IMR-90 (cell line): ENCODE measurements around the gene TPP1. TPM values are rescaled to one million over a fixed set of nuclear protein-coding genes. Genes with fewer than 3 reads are reported as not detected.

ENCODE experiments used
- ATAC-seq: fragments of 200-7000 bp; cut with Tn5 transposase; 2 replicates; pipeline ENCODE4 v1.9.1; 2020; ENCODE audit warnings: low read depth, mild to moderate bottlenecking, moderate library complexity
- BruUV-seq: library from RNA; stranded (reverse); fragments of 400-500 nt; replicated peaks from 2 replicates; lab custom pipeline; 2021; lab: Mats Ljungman, UMichigan
- CTCF ChIA-PET: fragments of 300-600 bp; formaldehyde crosslinking; extraction: SDS; loops from one replicate; lab custom pipeline; 2021; ENCODE audit warnings: antibody characterized with exemption; lab: Yijun Ruan, JAX
- POLR2A ChIA-PET: fragments of 300-600 bp; sonication (Branson Sonifier 250); formaldehyde crosslinking; loops from one replicate; lab custom pipeline; 2022; ENCODE audit warnings: antibody characterized with exemption; ENCODE audit not compliant: unreplicated experiment; lab: Charles Lee
- DNase-seq: peaks from one replicate; pipeline ENCODE4 v3.0.0; 2013
- H2AFZ ChIP-seq: replicated peaks from 2 replicates; pipeline ENCODE3; 2013; ENCODE audit warnings: low read length, mild to moderate bottlenecking; ENCODE audit not compliant: poor library complexity
- H2AK5ac ChIP-seq: 2 replicates; pipeline ENCODE4 v1.6.1; 2013; ENCODE audit warnings: low read depth, low read length, inconsistent platforms
- H2AK9ac ChIP-seq: replicated peaks from 2 replicates; pipeline ENCODE3; 2013; ENCODE audit warnings: mild to moderate bottlenecking, low read depth, low read length, moderate library complexity; ENCODE audit not compliant: poor library complexity
- H2BK120ac ChIP-seq: 2 replicates; pipeline ENCODE4 v1.6.1; 2013; ENCODE audit warnings: low read depth, low read length, inconsistent platforms
- H2BK15ac ChIP-seq: 3 replicates; pipeline ENCODE4 v1.6.1; 2013; ENCODE audit warnings: low read depth, low read length, inconsistent platforms
- H2BK20ac ChIP-seq: 2 replicates; pipeline ENCODE4 v1.6.1; 2013; ENCODE audit warnings: low read depth, mild to moderate bottlenecking, inconsistent platforms, low read length, moderate library complexity
- H2BK5ac ChIP-seq: 2 replicates; pipeline ENCODE4 v1.6.1; 2013; ENCODE audit warnings: mild to moderate bottlenecking, low read depth, low read length, inconsistent platforms; ENCODE audit not compliant: poor library complexity, severe bottlenecking
- H3K14ac ChIP-seq: replicated peaks from 2 replicates; pipeline ENCODE4 v1.6.1; 2013; ENCODE audit warnings: low read depth, low read length, inconsistent platforms
- H3K18ac ChIP-seq: 2 replicates; pipeline ENCODE4 v1.6.1; 2013; ENCODE audit warnings: low read depth, low read length, control low read depth
- H3K23ac ChIP-seq: 2 replicates; pipeline ENCODE4 v1.6.1; 2013; ENCODE audit warnings: low read depth, low read length, inconsistent platforms
- H3K27ac ChIP-seq: 2 replicates; pipeline ENCODE4 v1.5.1; 2013; ENCODE audit warnings: mild to moderate bottlenecking, control low read depth, low read length; ENCODE audit not compliant: insufficient read depth
- H3K27me3 ChIP-seq: 2 replicates; pipeline ENCODE4 v1.6.1; 2013; ENCODE audit warnings: low read length; ENCODE audit not compliant: control insufficient read depth, insufficient read depth
- H3K36me3 ChIP-seq: 2 replicates; pipeline ENCODE4 v1.6.1; 2013; ENCODE audit warnings: low read length, mixed read lengths; ENCODE audit not compliant: control insufficient read depth, insufficient read depth
- H3K4ac ChIP-seq: 2 replicates; pipeline ENCODE4 v1.6.1; 2013; ENCODE audit warnings: low read depth, low read length, inconsistent platforms
- H3K4me1 ChIP-seq: 2 replicates; pipeline ENCODE4 v1.6.1; 2013; ENCODE audit warnings: low read length, mixed read lengths; ENCODE audit not compliant: control insufficient read depth, insufficient read depth
- H3K4me2 ChIP-seq: 2 replicates; pipeline ENCODE4 v1.6.1; 2013; ENCODE audit warnings: low read depth, mild to moderate bottlenecking, control low read depth, low read length, moderate library complexity
- H3K4me3 ChIP-seq: 2 replicates; pipeline ENCODE4 v1.5.1; 2013; ENCODE audit warnings: low read depth, mild to moderate bottlenecking, control low read depth, low read length, moderate library complexity; ENCODE audit not compliant: insufficient read depth
- H3K56ac ChIP-seq: 2 replicates; pipeline ENCODE4 v1.6.1; 2013; ENCODE audit warnings: low read length, inconsistent platforms; ENCODE audit not compliant: insufficient read depth; ENCODE audit errors: extremely low read depth
- H3K79me1 ChIP-seq, 2 experiments: 2 replicates each; pipeline ENCODE4 v1.6.1; 2013; ENCODE audit warnings: low read length in 2 of 2, inconsistent platforms in 1 of 2, low read depth in 1 of 2
- H3K9ac ChIP-seq: 2 replicates; pipeline ENCODE4 v1.6.1; 2013; ENCODE audit warnings: low read depth, low read length, control low read depth
- H3K9me1 ChIP-seq: 2 replicates; pipeline ENCODE4 v1.6.1; 2013; ENCODE audit warnings: low read length, inconsistent platforms; ENCODE audit not compliant: insufficient read depth
- H3K9me3 ChIP-seq: 2 replicates; pipeline ENCODE4 v1.6.1; 2013; ENCODE audit warnings: low read length; ENCODE audit not compliant: control insufficient read depth, insufficient read depth
- H4K20me1 ChIP-seq: 2 replicates; pipeline ENCODE4 v1.6.1; 2013; ENCODE audit warnings: low read length, inconsistent platforms; ENCODE audit not compliant: insufficient read depth
- H4K5ac ChIP-seq: 2 replicates; pipeline ENCODE4 v1.6.1; 2013; ENCODE audit warnings: mild to moderate bottlenecking, low read depth, low read length, control low read depth
- H4K8ac ChIP-seq, 2 experiments: 2 replicates each; pipeline ENCODE4 v1.6.1; 2013; ENCODE audit warnings: low read depth in 2 of 2, low read length in 2 of 2, control low read depth in 1 of 2, inconsistent platforms in 1 of 2
- H4K91ac ChIP-seq: 2 replicates; pipeline ENCODE4 v1.6.1; 2013; ENCODE audit warnings: low read depth, low read length, inconsistent platforms; ENCODE audit not compliant: insufficient read depth
- BHLHE40 ChIP-seq: fragments of 150-350 bp; IDR thresholded peaks from 2 replicates; pipeline ENCODE4 v1.6.1; 2016; ENCODE audit warnings: mild to moderate bottlenecking, low read depth, low read length
- CEBPB ChIP-seq: IDR thresholded peaks from 2 replicates; pipeline ENCODE4 v1.6.1; 2012; ENCODE audit warnings: low read depth, low read length, improper control_type of control experiment
- CHD1 ChIP-seq: IDR thresholded peaks from 2 replicates; pipeline ENCODE4 v1.6.1; 2012; ENCODE audit warnings: low read depth, low read length, improper control_type of control experiment
- FOS ChIP-seq: fragments of 150-350 bp; IDR thresholded peaks from 2 replicates; pipeline ENCODE4 v1.6.1; 2016; ENCODE audit warnings: low read depth, low read length
- MAFK ChIP-seq: IDR thresholded peaks from 2 replicates; pipeline ENCODE4 v1.6.1; 2012; ENCODE audit warnings: low read depth, low read length, improper control_type of control experiment
- MAZ ChIP-seq: IDR thresholded peaks from 2 replicates; pipeline ENCODE4 v1.6.1; 2012; ENCODE audit warnings: low read depth, mild to moderate bottlenecking, low read length, improper control_type of control experiment, moderate library complexity, borderline replicate concordance
- MXI1 ChIP-seq: IDR thresholded peaks from 2 replicates; pipeline ENCODE4 v1.6.1; 2012; ENCODE audit warnings: low read depth, mild to moderate bottlenecking, low read length, moderate library complexity, borderline replicate concordance
- NFE2L2 ChIP-seq: fragments of 150-350 bp; IDR thresholded peaks from 2 replicates; pipeline ENCODE4 v1.6.1; 2016; ENCODE audit warnings: low read depth, mild to moderate bottlenecking, low read length
- POLR2A ChIP-seq: IDR thresholded peaks from 2 replicates; pipeline ENCODE4 v1.6.1; 2012; ENCODE audit warnings: mild to moderate bottlenecking, low read depth, low read length
- RAD21 ChIP-seq: IDR thresholded peaks from 2 replicates; pipeline ENCODE4 v1.6.1; 2012; ENCODE audit warnings: low read length, improper control_type of control experiment
- RCOR1 ChIP-seq: IDR thresholded peaks from 2 replicates; pipeline ENCODE4 v1.6.1; 2012; ENCODE audit warnings: mild to moderate bottlenecking, low read length, improper control_type of control experiment; ENCODE audit not compliant: insufficient replicate concordance
- RFX5 ChIP-seq: IDR thresholded peaks from 2 replicates; pipeline ENCODE4 v1.8.0; 2012; ENCODE audit warnings: low read depth, mild to moderate bottlenecking, low read length, moderate library complexity
- SMC3 ChIP-seq: fragments of 150-350 bp; IDR thresholded peaks from 2 replicates; pipeline ENCODE4 v1.6.1; 2016; ENCODE audit warnings: low read depth, mild to moderate bottlenecking, antibody characterized with exemption, low read length, moderate library complexity
- WGBS, 2 experiments: methylation state at CpG; one replicate each; pipeline versions ENCODE4 v1.1.5 to v1.1.7; 2013; ENCODE audit warnings: missing lambda C conversion rate in 2 of 2; ENCODE audit not compliant: insufficient read length in 1 of 2; ENCODE audit errors: extremely low coverage in 2 of 2; 5-methylcytosine and 5-hydroxymethylcytosine counted together
- dilution Hi-C: fragments of 300-500 bp; cut with HindIII; formaldehyde crosslinking; loops from one replicate; pipeline ENCODE4 v1.14.3; 2018; ENCODE audit warnings: low sequenced_read_pairs; ENCODE audit not compliant: unreplicated experiment
- in situ Hi-C: fragments of 300-500 bp; cut with MboI; formaldehyde crosslinking; loops from 3 replicates; pipeline ENCODE4 v1.14.3; 2019; ENCODE audit warnings: low sequenced_read_pairs, inconsistent platforms, mixed read lengths
- intact Hi-C: fragments of 100-400 bp; cut with micrococcal nuclease; formaldehyde crosslinking; loops from 2 replicates; pipeline ENCODE4 v1.10.0; 2022
- polyA plus RNA-seq, 3 experiments: library from polyadenylated mRNA; depleted of rRNA; stranded (reverse); fragments of >200 nt; gene quantifications; 2 replicates each; pipeline ENCODE4 v1.2.3, GENCODE V29; 2012; ENCODE audit warnings: low replicate concordance in 1 of 3
- total RNA-seq: library from RNA; depleted of rRNA; stranded (reverse); fragments of >200 nt; gene quantifications from 2 replicates; pipeline ENCODE4 v1.2.3, GENCODE V29; 2012
- TF ChIP-seq, protein P1 (sequence below): fragments of 150-350 bp; IDR thresholded peaks from 2 replicates; pipeline ENCODE4 v1.6.1; 2017; ENCODE audit warnings: mild to moderate bottlenecking, antibody characterized with exemption, low read length, low read depth
- TF ChIP-seq, protein P2 (sequence below): fragments of 150-350 bp; IDR thresholded peaks from 2 replicates; pipeline ENCODE4 v1.6.1; 2016; ENCODE audit warnings: low read depth, mild to moderate bottlenecking, low read length, moderate library complexity, borderline replicate concordance
- TF ChIP-seq, protein P3 (sequence below): conservative IDR thresholded peaks from 2 replicates; pipeline ENCODE4 v1.5.1; 2012; ENCODE audit warnings: mild to moderate bottlenecking, low read depth, low read length, improper control_type of control experiment

The TPP1 gene
- total and polyA plus RNA-seq, 2 of the 4 experiments (the other 2 are of a cell fraction), result 33.5 to 108 TPM

DNA sequence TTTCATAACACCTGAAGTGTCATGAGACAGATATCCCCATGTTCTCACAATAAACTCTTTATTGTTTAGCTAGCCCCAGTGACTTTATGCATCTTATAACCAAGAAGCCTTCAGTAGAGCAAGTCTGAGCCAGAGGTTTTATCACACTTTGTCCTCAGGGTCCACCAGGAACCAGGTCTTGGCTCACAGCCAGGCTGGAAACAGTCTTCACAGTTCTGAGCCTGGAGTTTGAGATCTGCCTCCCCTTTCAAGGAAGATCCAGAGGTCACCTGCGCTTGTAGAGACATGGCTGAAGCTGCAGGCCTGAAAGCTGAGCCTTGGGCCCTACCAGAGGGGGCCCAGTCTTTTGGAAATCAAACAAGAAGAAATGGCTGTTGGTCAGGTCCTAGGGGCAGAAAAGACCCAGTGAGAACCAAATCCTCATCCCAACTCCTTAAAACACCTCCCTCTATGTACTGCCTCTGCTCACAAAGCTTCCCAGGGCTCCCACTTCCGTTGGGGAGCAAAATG lies 19.3 kb downstream of the TPP1 start:
- Histone ChIP-seq H3K79me1 (peaks cover 21 to 80% of the 10 kb centered on the region in 2 experiments), H3K36me3 (peaks cover 40% of the 10 kb centered on the region), H3K27ac (no peak overlapping the region), H3K56ac (no peak overlapping the region), H2BK120ac (no peak overlapping the region), H2BK20ac (no peak overlapping the region), H3K9ac (no peak overlapping the region), H2BK15ac (no peak overlapping the region), H4K20me1 (peaks cover 3% of the 10 kb centered on the region; the same call in 1 of the 2 replicates), H3K14ac (no peak overlapping the region), H3K4me2 (no peak overlapping the region), H3K9me3 (no peaks in the 10 kb centered on the region), H4K5ac (no peak overlapping the region), H2AFZ (no peak overlapping the region), H3K27me3 (no peaks in the 10 kb centered on the region), H3K4me1 (peaks cover 5% of the 10 kb centered on the region; the same call in 1 of the 2 replicates), H3K4me3 (no peak overlapping the region), H4K91ac (no peak overlapping the region), H3K23ac (no peak overlapping the region), H3K18ac (no peak overlapping the region), H2BK5ac (no peak overlapping the region), H4K8ac (no peak overlapping the region), H3K4ac (no peak overlapping the region), H2AK5ac (no peak overlapping the region), H3K9me1 (peaks cover 14% of the 10 kb centered on the region), H2AK9ac (no peak overlapping the region)
- intact Hi-C loops (loop anchor here (5.0 kb wide), 2 partner anchors 118 to 157 kb away; partner anchors contain the start of genes ARFIP2 and TIMM10B), dilution Hi-C loops (no loop called here), in situ Hi-C loops (no loop called here)
- ChIA-PET CTCF (no interaction called here), POLR2A (no interaction called here)
- TF ChIP-seq SMC3, result no peak
- no peak for TF ChIP-seq FOS
- TF ChIP-seq RFX5, result no peak
- TF ChIP-seq, protein P1, sequence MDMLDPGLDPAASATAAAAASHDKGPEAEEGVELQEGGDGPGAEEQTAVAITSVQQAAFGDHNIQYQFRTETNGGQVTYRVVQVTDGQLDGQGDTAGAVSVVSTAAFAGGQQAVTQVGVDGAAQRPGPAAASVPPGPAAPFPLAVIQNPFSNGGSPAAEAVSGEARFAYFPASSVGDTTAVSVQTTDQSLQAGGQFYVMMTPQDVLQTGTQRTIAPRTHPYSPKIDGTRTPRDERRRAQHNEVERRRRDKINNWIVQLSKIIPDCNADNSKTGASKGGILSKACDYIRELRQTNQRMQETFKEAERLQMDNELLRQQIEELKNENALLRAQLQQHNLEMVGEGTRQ, result no peak
- TF ChIP-seq RCOR1, result no peak
- no peak for TF ChIP-seq MAZ
- TF ChIP-seq MXI1, result no peak
- TF ChIP-seq MAFK, result no peak
- TF ChIP-seq NFE2L2, result no peak
- TF ChIP-seq BHLHE40, result no peak
- TF ChIP-seq POLR2A, result no peak
- TF ChIP-seq CEBPB, result no peak
- TF ChIP-seq CHD1, result no peak
- TF ChIP-seq, protein P2, sequence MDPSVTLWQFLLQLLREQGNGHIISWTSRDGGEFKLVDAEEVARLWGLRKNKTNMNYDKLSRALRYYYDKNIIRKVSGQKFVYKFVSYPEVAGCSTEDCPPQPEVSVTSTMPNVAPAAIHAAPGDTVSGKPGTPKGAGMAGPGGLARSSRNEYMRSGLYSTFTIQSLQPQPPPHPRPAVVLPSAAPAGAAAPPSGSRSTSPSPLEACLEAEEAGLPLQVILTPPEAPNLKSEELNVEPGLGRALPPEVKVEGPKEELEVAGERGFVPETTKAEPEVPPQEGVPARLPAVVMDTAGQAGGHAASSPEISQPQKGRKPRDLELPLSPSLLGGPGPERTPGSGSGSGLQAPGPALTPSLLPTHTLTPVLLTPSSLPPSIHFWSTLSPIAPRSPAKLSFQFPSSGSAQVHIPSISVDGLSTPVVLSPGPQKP, result no peak
- TF ChIP-seq, protein P3, sequence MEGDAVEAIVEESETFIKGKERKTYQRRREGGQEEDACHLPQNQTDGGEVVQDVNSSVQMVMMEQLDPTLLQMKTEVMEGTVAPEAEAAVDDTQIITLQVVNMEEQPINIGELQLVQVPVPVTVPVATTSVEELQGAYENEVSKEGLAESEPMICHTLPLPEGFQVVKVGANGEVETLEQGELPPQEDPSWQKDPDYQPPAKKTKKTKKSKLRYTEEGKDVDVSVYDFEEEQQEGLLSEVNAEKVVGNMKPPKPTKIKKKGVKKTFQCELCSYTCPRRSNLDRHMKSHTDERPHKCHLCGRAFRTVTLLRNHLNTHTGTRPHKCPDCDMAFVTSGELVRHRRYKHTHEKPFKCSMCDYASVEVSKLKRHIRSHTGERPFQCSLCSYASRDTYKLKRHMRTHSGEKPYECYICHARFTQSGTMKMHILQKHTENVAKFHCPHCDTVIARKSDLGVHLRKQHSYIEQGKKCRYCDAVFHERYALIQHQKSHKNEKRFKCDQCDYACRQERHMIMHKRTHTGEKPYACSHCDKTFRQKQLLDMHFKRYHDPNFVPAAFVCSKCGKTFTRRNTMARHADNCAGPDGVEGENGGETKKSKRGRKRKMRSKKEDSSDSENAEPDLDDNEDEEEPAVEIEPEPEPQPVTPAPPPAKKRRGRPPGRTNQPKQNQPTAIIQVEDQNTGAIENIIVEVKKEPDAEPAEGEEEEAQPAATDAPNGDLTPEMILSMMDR, result no peak
- TF ChIP-seq RAD21, result no peak
- no CpG with 5 or more reads among the region's 2 CpGs for WGBS, 2 experiments
- no peak for ATAC-seq
- no peak for DNase-seq
- BruUV-seq, result no TSS peak
